Measurements from ENCODE around the gene CXCL14. TPM values are rescaled to one million over a fixed set of nuclear protein-coding genes. Genes with fewer than 3 reads are reported as not detected.

CXCL14 gene
- total RNA-seq, 6 experiments from 2014 or later = 2.3 to 12.2 (median 3.8) TPM

- Histone ChIP-seq H3K4me1 (no peaks in the 10 kb centered on the region), H3K36me3 (no peaks in the 10 kb centered on the region), H3K4me3 (no peak overlapping the region), H3K27ac (no peak overlapping the region), H3K27me3 (no peaks in the 10 kb centered on the region), H3K9me3 (no peaks in the 10 kb centered on the region)
- ATAC-seq = no peak
- no peak for DNase-seq
- intact Hi-C loops (cut with DNase I) = no loop called here
- no peak for TF ChIP-seq POLR2A (IDR thresholded peaks at IDR 0.05)
- no peak for TF ChIP-seq CTCF (IDR thresholded peaks at IDR 0.05)
- 67% methylated on average over 4 of the region's 5 CpGs for WGBS (ENCODE audit: insufficient coverage, low coverage, low lambda C conversion rate, missing lambda C conversion rate)
Observed at GRCh38 chr5:135596157-135596763, 17.5 kb upstream of the CXCL14 start.

- ATAC-seq = no peak
- intact Hi-C loops (cut with DNase I) = no loop called here
- H3K4me1 ChIP-seq = no peaks in the 10 kb centered on the region
- H3K36me3 ChIP-seq = no peaks in the 10 kb centered on the region
- no peak for DNase-seq
- WGBS (ENCODE audit: insufficient coverage, low coverage, low lambda C conversion rate, missing lambda C conversion rate) = 43% methylated on average over 1 of the region's 2 CpGs
- H3K27me3 ChIP-seq = no peaks in the 10 kb centered on the region
- H3K4me3 ChIP-seq = no peak overlapping the region
- H3K9me3 ChIP-seq = no peaks in the 10 kb centered on the region
- no peak overlapping the region for H3K27ac ChIP-seq
- TF ChIP-seq CTCF (IDR thresholded peaks at IDR 0.05) = no peak
- no peak for TF ChIP-seq POLR2A (IDR thresholded peaks at IDR 0.05)
Observed at GRCh38 chr5:135594416-135594960, 15.7 kb upstream of the CXCL14 start.

- no peak for ATAC-seq
- H3K27ac ChIP-seq = no peak overlapping the region
- H3K36me3 ChIP-seq = no peaks in the 10 kb centered on the region
- H3K4me1 ChIP-seq = no peaks in the 10 kb centered on the region
- no peaks in the 10 kb centered on the region for H3K9me3 ChIP-seq
- WGBS (ENCODE audit: insufficient coverage, low coverage, low lambda C conversion rate, missing lambda C conversion rate) = 20% methylated on average over 2 of the region's 2 CpGs
- intact Hi-C loops (cut with DNase I) = no loop called here
- no peak for DNase-seq
- H3K4me3 ChIP-seq = no peak overlapping the region
- no peak for TF ChIP-seq CTCF (IDR thresholded peaks at IDR 0.05)
- no peak for TF ChIP-seq POLR2A (IDR thresholded peaks at IDR 0.05)
- no peaks in the 10 kb centered on the region for H3K27me3 ChIP-seq
Observed at GRCh38 chr5:135593886-135594285, 15.1 kb upstream of the CXCL14 start.

- ATAC-seq (no peak), DNase-seq (peak in 1 of 3 donors; percentile 13)
- WGBS (ENCODE audit: insufficient coverage, low coverage, low lambda C conversion rate, missing lambda C conversion rate) = 68% methylated on average over 2 of the region's 3 CpGs
Observed at GRCh38 chr5:135593141-135593540, 14.3 kb upstream of the CXCL14 start.

More at GRCh38 chr5:135593141-135593540, 14.3 kb upstream of the CXCL14 start:
- Histone ChIP-seq H3K4me3 (no peak overlapping the region), H3K27me3 (no peaks in the 10 kb centered on the region), H3K4me1 (no peaks in the 10 kb centered on the region), H3K27ac (no peak overlapping the region), H3K36me3 (no peaks in the 10 kb centered on the region), H3K9me3 (no peaks in the 10 kb centered on the region)
- intact Hi-C loops (cut with DNase I) = no loop called here
- TF ChIP-seq CTCF (IDR thresholded peaks at IDR 0.05) = no peak
